ENCODE data around the gene KCTD8.

Gene KCTD8

DNA sequence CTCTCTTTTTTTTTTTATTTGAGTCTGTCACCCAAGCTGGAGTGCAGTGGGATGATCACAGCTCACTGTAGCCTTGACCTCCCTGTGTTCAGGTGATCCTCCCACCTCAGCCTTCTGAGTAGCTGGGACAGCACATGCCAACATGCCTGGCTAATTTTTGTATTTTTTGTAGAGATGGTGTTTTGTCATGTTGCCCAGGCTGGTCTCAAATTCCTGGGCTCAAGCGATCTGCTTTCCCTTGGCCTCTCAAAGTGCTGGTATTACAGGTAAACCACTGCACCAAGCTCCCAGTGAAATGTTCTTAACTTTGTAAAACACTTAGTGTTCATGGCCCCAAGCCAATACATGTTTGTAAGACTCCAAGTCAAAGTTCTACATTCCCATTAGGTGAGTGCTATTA lies 316.1 kb downstream of the KCTD8 start:
- H3K4me3 ChIP-seq (ENCODE audit: low read depth, low read length): no peak overlapping the region
- TF ChIP-seq KLF8 (tag by site-specific recombination; IDR thresholded peaks at IDR 0.05) (no peak), ZNF239 (tag by site-specific recombination; IDR thresholded peaks at IDR 0.05) (no peak), ZNF660 (tag by site-specific recombination; IDR thresholded peaks at IDR 0.05) (no peak), ZNF426 (tag by site-specific recombination; IDR thresholded peaks at IDR 0.05) (no peak), ZNF169 (tag by site-specific recombination; IDR thresholded peaks at IDR 0.05) (no peak), SCRT1 (tag by site-specific recombination; IDR thresholded peaks at IDR 0.05; ENCODE audit: borderline replicate concordance) (no peak), ZNF530 (tag by site-specific recombination; IDR thresholded peaks at IDR 0.05; ENCODE audit: low read depth) (no peak), ZNF626 (tag by site-specific recombination; IDR thresholded peaks at IDR 0.05) (no peak)
- TF ChIP-seq, protein P1, sequence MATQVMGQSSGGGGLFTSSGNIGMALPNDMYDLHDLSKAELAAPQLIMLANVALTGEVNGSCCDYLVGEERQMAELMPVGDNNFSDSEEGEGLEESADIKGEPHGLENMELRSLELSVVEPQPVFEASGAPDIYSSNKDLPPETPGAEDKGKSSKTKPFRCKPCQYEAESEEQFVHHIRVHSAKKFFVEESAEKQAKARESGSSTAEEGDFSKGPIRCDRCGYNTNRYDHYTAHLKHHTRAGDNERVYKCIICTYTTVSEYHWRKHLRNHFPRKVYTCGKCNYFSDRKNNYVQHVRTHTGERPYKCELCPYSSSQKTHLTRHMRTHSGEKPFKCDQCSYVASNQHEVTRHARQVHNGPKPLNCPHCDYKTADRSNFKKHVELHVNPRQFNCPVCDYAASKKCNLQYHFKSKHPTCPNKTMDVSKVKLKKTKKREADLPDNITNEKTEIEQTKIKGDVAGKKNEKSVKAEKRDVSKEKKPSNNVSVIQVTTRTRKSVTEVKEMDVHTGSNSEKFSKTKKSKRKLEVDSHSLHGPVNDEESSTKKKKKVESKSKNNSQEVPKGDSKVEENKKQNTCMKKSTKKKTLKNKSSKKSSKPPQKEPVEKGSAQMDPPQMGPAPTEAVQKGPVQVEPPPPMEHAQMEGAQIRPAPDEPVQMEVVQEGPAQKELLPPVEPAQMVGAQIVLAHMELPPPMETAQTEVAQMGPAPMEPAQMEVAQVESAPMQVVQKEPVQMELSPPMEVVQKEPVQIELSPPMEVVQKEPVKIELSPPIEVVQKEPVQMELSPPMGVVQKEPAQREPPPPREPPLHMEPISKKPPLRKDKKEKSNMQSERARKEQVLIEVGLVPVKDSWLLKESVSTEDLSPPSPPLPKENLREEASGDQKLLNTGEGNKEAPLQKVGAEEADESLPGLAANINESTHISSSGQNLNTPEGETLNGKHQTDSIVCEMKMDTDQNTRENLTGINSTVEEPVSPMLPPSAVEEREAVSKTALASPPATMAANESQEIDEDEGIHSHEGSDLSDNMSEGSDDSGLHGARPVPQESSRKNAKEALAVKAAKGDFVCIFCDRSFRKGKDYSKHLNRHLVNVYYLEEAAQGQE (tag by site-specific recombination; IDR thresholded peaks at IDR 0.05): no peak
- POLR2A ChIA-PET: no interaction called here

More for the DNA sequence above, 316.1 kb downstream of the KCTD8 start:
- no peaks in the 10 kb centered on the region for H3K4me1 ChIP-seq (ENCODE audit: control insufficient read depth, insufficient read depth, low read length)
- no peaks in the 10 kb centered on the region for H3K9me3 ChIP-seq (ENCODE audit: control insufficient read depth, insufficient read depth, low read depth, low read length)
- H3K36me3 ChIP-seq (ENCODE audit: control insufficient read depth in 2 of 2, insufficient read depth in 1 of 2, low read length in 2 of 2): no peaks in the 10 kb centered on the region
- CTCF ChIA-PET: no interaction called here
- no peak overlapping the region for H3K27ac ChIP-seq (ENCODE audit: extremely low read depth, low read depth, low read length)

Data from HEK293 (cell line).